Pancreas (tissue), 10 donors: ENCODE data around the gene CD320. TPM values are rescaled to one million over a fixed set of nuclear protein-coding genes. Genes with fewer than 3 reads are reported as not detected.

Experiments used
- ATAC-seq, 4 donors: fragments of 200-7000 bp; cut with Tn5 transposase; one replicate each; pipeline versions ENCODE4 v1.8.0 to v1.9.1; 2020; ENCODE audit warnings: mild to moderate bottlenecking in 4 of 4, moderate library complexity in 4 of 4
- DNase-seq, 6 donors: peaks; one replicate each; pipeline ENCODE4 v3.0.0-alpha.2; 2020
- FAIRE-seq: peaks from 2 replicates; lab custom pipeline; 2012; peaks lifted over from hg19 to GRCh38; lab: Jason Lieb, UNC
- H3K27ac ChIP-seq, 4 donors: fragments of 200-600 bp; sonication (generic); 1 replicate in 3 of 4; 2 replicates in 1 of 4; pipeline versions ENCODE4 v1.5.0 to v1.8.0; 2020
- H3K27me3 ChIP-seq, 4 donors: fragments of 200-600 bp; one replicate each; pipeline ENCODE4 v1.8.0; 2021
- H3K36me3 ChIP-seq, 3 donors: fragments of 200-600 bp; sonication (generic) in 1 of 3; one replicate each; pipeline versions ENCODE4 v1.5.0 to v1.8.0; 2020 to 2021
- H3K4me1 ChIP-seq, 3 donors: fragments of 200-600 bp; one replicate each; pipeline ENCODE4 v1.8.0; 2021
- H3K4me3 ChIP-seq, 4 donors: fragments of 200-600 bp; sonication (generic) in 2 of 4; one replicate each; pipeline versions ENCODE4 v1.5.0 to v1.8.0; 2020 to 2021
- H3K9me3 ChIP-seq, 4 donors: fragments of 200-600 bp; one replicate each; pipeline ENCODE4 v1.8.0; 2021
- CTCF ChIP-seq, 4 donors: fragments of 200-600 bp; sonication (generic) in 3 of 4; IDR thresholded peaks; one replicate each; pipeline versions ENCODE4 v1.5.0 to v1.8.0; 2021; ENCODE audit warnings: antibody characterized with exemption in 4 of 4
- WGBS, 2 donors: extraction: QIAGEN DNeasy Blood & Tissue Kit; methylation state at CpG; one replicate each; pipeline ENCODE4 v1.1.7; 2013; 5-methylcytosine and 5-hydroxymethylcytosine counted together
- intact Hi-C, 3 donors: fragments of 100-400 bp; cut with DNase I; formaldehyde crosslinking; loops; one replicate each; pipeline versions ENCODE4 v1.11.1 to v1.14.2; 2022
- polyA plus RNA-seq, 2 donors: library from polyadenylated mRNA; stranded (reverse); fragments of 200-250 nt; gene quantifications; one replicate each; pipeline ENCODE4 v1.2.3, GENCODE V29; 2013
- total RNA-seq, 6 donors: library from RNA; stranded (reverse); fragmentation: NEBNext Ultra II Directional in 4 of 6; extraction: Animal tissue kit (Norgen Biotek cat#: 25700) in 4 of 6; gene quantifications; one replicate each; pipeline versions ENCODE4 v1.2.1 to v1.2.4, GENCODE V29; 2021 to 2023
- donor health status: healthy with polysubstance abuse.
- donor health status: DM: no; HTN: no; CAD: no; lungs with moderate emphysema.
- donor health status: DM: no; HTN: no; CAD: no.
- donor health status: control.
- donor health status: control.
- donor health status: Bipolar disorder and iron deficiency.
- donor health status: DM: yes; HTN: yes; CAD: no.
- donor health status: DM: no; HTN: no; CAD: no.
- donor health status: DM: no; HTN: no; CAD: no.
- donor health status: DM: yes; HTN: yes; CAD: no.

CD320 gene
- total and polyA plus RNA-seq, 8 donors: 13.8 to 58.4 (median 20.9) TPM

DNA sequence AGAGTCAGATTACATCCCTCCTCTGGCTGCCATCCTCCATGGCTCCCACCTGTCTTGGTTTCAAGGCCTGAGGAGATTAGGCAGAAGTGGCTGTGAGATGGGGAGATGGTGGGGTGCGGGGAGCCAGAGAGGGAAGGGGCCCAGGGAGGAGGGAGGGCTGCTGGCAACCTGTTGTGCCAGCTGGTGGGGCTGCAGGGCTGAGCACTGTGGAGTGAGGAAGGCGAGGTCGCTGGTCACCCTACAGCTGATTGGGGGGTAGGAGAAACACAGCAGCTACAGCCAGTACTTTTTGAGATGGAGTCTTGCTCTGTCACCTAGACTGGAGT is 48.3 kb downstream of the CD320 start:
- 83 to 95% methylated on average over 3 of the region's 3 CpGs for WGBS, 2 donors
- H3K9me3 ChIP-seq: no peaks in the 10 kb centered on the region

DNA sequence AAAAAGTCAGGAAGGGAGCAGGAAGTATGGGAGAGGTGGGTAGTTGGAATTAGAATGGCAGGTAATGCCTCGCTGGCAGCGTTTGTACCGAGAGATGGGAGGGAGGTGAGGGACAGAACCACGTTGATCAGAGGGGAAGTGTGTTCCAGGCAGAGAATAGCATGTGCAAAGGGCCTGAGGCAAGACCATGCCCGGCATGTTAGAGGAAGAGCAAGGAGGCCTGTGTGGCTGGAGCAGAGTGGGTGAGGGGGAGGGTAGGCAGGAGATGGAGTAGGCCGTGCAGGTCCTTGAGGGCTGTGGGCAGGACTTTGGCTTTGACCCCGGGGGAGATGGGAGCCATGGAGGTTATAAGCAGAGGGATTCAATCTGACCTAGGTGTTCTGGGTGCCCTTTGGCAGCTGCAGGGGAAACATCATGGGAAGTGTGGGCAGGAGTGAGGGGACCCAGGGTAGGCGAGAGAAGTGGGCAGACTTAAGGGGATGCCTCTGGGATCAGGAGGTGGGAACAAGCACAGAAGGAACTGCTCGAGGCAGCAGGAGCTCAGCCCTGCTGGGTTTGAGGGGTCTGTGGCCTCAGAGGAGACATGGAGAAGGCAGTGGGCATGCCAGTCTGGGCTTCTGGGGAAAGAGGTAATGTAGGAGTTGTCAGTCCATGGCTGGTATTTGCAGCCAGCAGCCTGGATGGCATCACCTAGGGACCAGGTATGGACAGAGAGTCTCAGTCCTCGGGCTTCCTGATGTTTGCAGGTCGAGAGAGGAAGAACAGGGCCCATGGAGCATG is 48.8 kb downstream of the CD320 start:
- Histone ChIP-seq H3K4me1 (no peaks in the 10 kb centered on the region), H3K36me3 (peaks cover 0 to 42% (median 15%) of the 10 kb centered on the region in 3 donors), H3K9me3 (no peaks in the 10 kb centered on the region), H3K27ac (no peak overlapping the region), H3K4me3 (no peak overlapping the region), H3K27me3 (no peaks in the 10 kb centered on the region)
- intact Hi-C loops: loop anchor here in 2 of 3 donors (5.0 to 10.0 kb wide), 2 partner anchors 43 to 105 kb away; no protein-coding TSS in a partner anchor
- WGBS, 2 donors: 88 to 91% methylated on average over 11 of the region's 11 CpGs
- no peak for ATAC-seq
- no peak for FAIRE-seq
- peak in 5 of 6 donors; percentile 1 to 38 (median 11) for DNase-seq
- TF ChIP-seq CTCF (IDR thresholded peaks at IDR 0.05): no peak

More for the DNA sequence above, 48.3 kb downstream of the CD320 start:
- ATAC-seq: no peak
- peaks cover 0 to 41% (median 15%) of the 10 kb centered on the region in 3 donors for H3K36me3 ChIP-seq
- intact Hi-C loops: loop anchor here in 2 of 3 donors (5.0 to 10.0 kb wide), 2 partner anchors 42 to 105 kb away; no protein-coding TSS in a partner anchor
- no peaks in the 10 kb centered on the region for H3K27me3 ChIP-seq
- H3K4me1 ChIP-seq: no peaks in the 10 kb centered on the region
- H3K27ac ChIP-seq: no peak overlapping the region
- peak in 5 of 6 donors; percentile 1 to 39 (median 17) for DNase-seq
- no peak overlapping the region for H3K4me3 ChIP-seq
- TF ChIP-seq CTCF (IDR thresholded peaks at IDR 0.05): no peak
- no peak for FAIRE-seq

DNA sequence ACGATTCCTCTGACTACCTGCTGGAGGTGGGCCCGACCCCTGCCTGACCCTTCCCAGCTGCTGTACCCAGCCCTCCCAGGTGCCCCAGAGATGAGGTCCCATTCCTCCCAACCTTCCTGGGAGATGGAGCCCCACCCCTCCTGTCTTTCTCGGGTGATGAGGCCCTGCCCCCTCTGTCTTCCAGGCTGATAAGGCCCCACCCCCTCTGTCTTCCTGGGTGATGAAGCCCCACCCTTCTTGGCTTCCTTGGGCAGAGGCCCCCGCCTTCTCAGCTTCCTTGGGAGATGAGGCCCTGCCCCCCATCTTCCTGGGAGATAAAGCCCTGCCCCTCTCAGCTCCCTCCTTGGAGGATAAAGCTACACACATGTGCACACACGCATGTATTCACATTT is 51.1 kb downstream of the CD320 start:
- H3K36me3 ChIP-seq: peaks cover 0 to 40% (median 15%) of the 10 kb centered on the region in 3 donors
- FAIRE-seq: no peak
- no peaks in the 10 kb centered on the region for H3K9me3 ChIP-seq
- no peak overlapping the region for H3K27ac ChIP-seq
- no peaks in the 10 kb centered on the region for H3K27me3 ChIP-seq
- no peak for ATAC-seq
- no peak for TF ChIP-seq CTCF (IDR thresholded peaks at IDR 0.05)
- WGBS, 2 donors: 76 to 78% methylated on average over 5 of the region's 5 CpGs
- no peaks in the 10 kb centered on the region for H3K4me1 ChIP-seq
- DNase-seq: no peak
- intact Hi-C loops: loop anchor here in 2 of 3 donors (5.0 to 10.0 kb wide), 2 partner anchors 45 to 102 kb away; no protein-coding TSS in a partner anchor
- no peak overlapping the region for H3K4me3 ChIP-seq

DNA sequence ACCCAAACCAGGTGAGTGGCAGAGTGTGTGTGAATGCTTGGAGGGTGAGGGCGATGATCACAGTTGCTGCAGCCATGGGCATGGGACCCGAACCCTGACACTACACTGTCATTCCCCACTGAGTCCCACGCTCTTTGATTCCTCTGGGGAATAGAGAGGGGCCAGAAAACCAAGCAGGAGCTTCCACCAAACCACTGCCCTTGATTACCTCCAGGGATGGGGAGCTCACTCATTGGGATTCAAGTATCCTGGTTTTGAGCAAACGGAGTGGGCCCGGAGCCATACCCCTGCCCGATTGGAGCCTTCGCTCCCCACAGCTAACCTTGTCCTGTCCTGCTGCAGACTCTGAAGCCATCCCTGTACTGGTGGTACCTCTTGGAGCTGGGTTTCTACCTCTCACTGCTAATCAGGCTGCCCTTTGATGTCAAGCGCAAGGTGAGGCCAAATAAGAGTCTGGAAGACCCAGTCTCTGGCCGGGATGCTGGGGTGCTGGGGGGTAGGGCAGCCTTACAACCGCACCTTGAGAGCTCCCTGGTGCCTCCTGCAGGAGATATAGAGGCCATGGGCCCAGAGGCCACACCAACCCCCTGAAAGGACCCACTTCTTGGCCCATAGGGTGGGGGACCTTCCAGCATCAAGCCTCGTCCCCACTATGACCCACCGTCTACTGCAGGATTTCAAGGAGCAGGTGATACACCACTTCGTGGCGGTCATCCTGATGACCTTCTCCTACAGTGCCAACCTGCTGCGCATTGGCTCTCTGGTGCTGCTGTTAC is 51.7 kb downstream of the CD320 start:
- Histone ChIP-seq H3K9me3 (no peaks in the 10 kb centered on the region), H3K4me1 (no peaks in the 10 kb centered on the region), H3K27ac (no peak overlapping the region), H3K27me3 (no peaks in the 10 kb centered on the region), H3K4me3 (no peak overlapping the region), H3K36me3 (peaks cover 0 to 34% (median 15%) of the 10 kb centered on the region in 3 donors)
- 93 to 98% methylated on average over 15 of the region's 15 CpGs for WGBS, 2 donors
- intact Hi-C loops: loop anchor here in 2 of 3 donors (5.0 to 10.0 kb wide), 2 partner anchors 46 to 102 kb away; no protein-coding TSS in a partner anchor
- peak in 1 of 6 donors; percentile 27 for DNase-seq
- FAIRE-seq: no peak
- no peak for TF ChIP-seq CTCF (IDR thresholded peaks at IDR 0.05)
- ATAC-seq: no peak
